ENCODE results near the gene CWF19L2.

GRCh38 chr11:107438148-107438547 lies 19.5 kb downstream of the CWF19L2 start:
- TF ChIP-seq CTCF (IDR thresholded peaks at IDR 0.05 in 8 of 11, conservative IDR thresholded peaks at IDR 0.05 in 3 of 11) (no peak), POLR2A (IDR thresholded peaks at IDR 0.05) (no peak), POLR2AphosphoS5 (IDR thresholded peaks at IDR 0.05) (no peak)

All from spleen (tissue), 7 donors.